ENCODE measurements around the gene HES3.

HES3 gene

DNA sequence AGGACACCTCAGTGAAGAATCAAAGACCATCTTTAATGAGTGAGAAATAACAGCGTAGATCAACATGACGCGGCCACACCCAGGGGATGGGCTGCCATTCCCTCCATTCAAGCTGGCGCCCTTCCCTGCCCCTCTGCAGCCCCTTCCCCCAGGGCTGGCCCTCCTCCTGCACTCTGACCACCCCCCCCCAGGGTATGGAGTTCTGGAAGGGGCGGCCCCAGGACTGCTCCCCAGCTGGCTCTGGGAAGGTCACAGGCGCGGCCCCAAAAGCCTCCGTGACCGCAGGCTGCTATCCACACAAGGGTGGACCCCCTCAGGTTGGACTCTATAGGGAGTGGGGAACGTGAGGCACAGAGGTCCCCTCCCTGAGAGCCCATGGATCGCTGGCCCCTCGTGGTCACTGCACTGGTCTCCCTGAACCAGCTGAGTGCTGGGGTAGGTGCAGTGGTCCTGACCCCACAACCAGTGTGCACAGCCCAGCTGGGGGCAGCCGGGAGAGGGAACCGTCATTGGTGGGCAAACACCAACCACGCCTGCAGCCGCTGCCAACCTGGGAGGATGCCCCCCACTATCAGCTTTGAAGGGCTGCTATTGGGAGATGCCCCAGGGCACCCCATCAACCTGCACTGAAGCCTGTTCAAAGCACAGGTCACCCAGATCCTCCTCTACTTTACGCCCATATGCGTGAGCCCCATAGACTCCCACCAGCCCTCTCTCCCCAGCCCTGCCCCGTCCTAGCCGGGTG is 33.0 kb downstream of the HES3 start:
- DNase-seq (ENCODE audit: low read depth in 2 of 3, low spot score in 1 of 3) = no peak

DNA sequence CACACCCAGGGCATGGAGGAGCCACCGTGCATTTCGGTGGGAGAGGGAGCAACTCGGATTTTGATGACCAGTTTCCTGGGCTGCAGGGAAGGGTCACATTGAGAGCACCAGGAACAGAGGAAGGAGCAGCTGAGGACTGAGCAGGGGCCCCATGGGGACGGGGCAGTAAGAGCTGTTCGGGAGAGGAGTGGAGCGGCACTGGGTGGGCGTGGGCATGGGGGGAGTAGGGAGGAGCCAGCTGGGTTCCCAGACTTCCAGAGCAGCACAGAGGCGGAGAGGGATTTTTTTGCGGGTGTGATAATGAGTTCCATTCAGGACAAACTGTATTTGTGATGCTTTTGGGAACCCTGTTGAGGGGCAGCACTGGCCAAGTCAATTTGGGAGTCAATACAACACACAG is 34.3 kb downstream of the HES3 start:
- no peak for DNase-seq (ENCODE audit: low read depth in 2 of 3, low spot score in 1 of 3)

DNA sequence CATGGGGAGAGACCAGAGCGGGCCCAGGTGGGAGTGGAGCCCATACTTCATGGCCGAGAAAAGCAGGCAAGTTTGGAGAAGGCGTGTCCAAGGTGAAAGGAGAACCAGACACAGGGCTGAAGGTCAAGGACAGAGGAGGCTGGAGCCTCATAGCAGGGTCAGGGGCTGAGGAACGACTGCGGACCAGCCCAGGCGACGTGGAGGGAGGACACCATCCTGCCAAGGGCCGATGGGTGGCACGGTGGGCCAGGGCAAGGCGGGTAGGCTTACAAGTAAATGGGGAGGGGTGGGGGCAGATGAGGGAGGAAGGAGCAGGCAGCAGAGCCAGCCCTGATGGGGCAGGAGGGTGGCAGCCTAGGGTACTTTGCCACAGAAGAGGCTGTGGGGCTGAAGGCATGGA is 35.1 kb downstream of the HES3 start:
- DNase-seq (ENCODE audit: low read depth in 2 of 3, low spot score in 1 of 3) = no peak

DNA sequence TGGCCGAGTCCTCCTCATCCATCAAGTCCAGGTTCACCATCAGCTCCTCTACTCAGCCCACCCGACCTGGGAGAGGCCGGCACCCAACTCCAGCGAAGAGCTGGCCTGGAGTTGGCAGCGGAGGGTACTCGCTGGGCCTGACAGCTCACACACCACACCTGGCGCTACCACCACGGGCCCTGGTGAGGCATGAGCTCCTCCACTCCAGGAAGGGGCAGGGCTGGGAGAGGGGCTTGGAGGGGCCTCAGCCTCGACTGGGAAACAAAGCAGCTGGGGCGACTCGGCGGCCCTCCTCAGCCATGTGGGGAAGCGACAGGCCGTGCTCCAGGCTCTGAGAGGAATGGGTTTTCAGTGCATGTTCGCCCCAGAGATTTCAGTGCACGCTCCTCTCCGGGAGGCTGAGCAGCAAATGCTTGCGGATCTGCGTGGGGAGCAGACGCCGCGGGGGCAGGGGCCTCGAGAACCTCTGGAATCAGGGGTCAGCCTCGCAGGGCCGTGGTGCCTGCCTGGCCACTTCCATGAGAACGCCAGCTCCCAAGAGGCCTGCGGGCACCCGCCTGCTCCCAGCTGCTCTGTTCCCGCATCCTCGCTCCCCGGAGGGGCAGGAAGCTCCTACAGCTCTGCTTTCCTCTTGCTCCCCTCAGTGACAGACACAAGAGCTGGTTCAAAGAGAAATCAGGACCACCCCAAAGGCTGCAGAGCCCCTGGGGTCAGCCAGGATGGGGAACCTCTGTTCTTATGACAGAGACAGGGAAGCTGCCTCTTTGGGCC is 35.8 kb downstream of the HES3 start:
- no peak for DNase-seq (ENCODE audit: low read depth in 2 of 3, low spot score in 1 of 3)

- DNase-seq (ENCODE audit: low read depth in 2 of 3, low spot score in 1 of 3) = no peak
These were observed 36.9 kb downstream of the HES3 start for GRCh38 chr1:6280761-6281451.

GRCh38 chr1:6281511-6282402 is 37.8 kb downstream of the HES3 start:
- no peak for DNase-seq (ENCODE audit: low read depth in 2 of 3, low spot score in 1 of 3)

- no peak for DNase-seq (ENCODE audit: low read depth in 2 of 3, low spot score in 1 of 3)
These were observed 38.7 kb downstream of the HES3 start for GRCh38 chr1:6282577-6283270.

DNA sequence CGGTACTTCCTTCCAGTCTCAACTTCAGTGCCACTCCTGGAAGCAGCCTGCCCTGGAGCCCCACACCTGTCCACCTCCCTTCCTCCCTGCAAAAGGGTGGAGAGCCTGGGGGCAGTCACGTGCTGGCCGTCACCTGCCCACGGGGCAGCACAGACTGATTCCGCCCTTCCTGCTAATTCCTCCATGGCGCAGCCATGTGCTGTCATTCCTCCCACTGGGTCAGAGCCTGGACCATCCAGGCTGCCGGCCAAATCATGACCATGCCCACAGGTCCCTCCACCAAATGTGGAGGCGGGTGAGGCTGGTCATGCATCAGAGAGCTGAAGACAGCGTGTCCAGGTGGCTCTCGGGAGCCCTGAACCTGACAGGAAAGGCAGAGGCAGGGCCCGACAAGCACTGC is 41.4 kb downstream of the HES3 start:
- DNase-seq (ENCODE audit: low read depth in 2 of 3, low spot score in 1 of 3) = no peak

DNA sequence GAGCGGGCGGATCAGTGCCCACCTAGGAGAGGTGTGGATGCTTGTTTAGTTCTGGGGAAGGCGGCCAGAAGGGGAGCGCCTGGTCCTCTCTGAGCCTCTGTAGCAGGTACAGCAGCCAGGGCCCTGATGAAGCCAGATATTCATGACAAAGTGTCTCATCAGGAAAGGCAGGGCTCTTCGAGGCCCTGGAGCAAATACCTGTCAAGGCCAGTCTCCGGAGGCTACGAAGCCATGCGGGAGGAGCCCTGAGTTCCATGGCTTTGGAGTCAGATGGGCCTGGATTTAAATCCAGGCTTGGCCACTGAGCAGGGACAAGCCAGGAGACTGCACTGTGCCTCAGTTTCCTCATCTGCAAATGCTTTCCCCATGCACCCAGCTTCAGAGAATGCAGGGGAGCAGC is 42.3 kb downstream of the HES3 start:
- DNase-seq (ENCODE audit: low read depth in 2 of 3, low spot score in 1 of 3) = no peak

GRCh38 chr1:6287029-6287428 is 43.0 kb downstream of the HES3 start:
- no peak for DNase-seq (ENCODE audit: low read depth in 2 of 3, low spot score in 1 of 3)

- no peak for DNase-seq (ENCODE audit: low read depth in 2 of 3, low spot score in 1 of 3)
These were observed 43.5 kb downstream of the HES3 start for GRCh38 chr1:6287431-6287886.

- DNase-seq (ENCODE audit: low read depth in 2 of 3, low spot score in 1 of 3) = no peak
These were observed 44.0 kb downstream of the HES3 start for GRCh38 chr1:6288026-6288425.

- no peak for DNase-seq (ENCODE audit: low read depth in 2 of 3, low spot score in 1 of 3)
These were observed 44.7 kb downstream of the HES3 start for GRCh38 chr1:6288665-6289064.

DNA sequence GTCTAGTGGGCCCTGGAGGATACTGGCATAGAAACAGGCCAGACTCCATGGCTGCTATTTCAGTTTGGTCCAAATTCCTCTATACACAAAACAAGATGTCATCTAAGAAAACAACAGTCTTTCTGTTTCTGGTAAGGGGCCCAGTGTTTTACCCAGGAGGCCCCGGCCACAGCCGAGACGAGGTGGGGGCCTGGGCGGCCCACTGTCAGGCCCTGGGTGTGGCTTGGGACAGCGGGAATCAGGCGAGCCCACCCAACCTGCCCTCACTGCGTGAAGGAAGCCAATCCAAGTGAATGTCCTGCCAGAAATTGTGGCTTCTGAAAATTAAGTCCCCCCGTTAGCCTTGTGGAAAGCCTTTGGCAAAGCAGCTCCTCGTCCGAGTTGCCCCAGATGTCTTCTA is 48.1 kb downstream of the HES3 start:
- DNase-seq (ENCODE audit: low read depth in 2 of 3, low spot score in 1 of 3) = no peak

GRCh38 chr1:6294080-6294889 is 50.3 kb downstream of the HES3 start:
- DNase-seq (ENCODE audit: low read depth in 2 of 3, low spot score in 1 of 3) = no peak

DNA sequence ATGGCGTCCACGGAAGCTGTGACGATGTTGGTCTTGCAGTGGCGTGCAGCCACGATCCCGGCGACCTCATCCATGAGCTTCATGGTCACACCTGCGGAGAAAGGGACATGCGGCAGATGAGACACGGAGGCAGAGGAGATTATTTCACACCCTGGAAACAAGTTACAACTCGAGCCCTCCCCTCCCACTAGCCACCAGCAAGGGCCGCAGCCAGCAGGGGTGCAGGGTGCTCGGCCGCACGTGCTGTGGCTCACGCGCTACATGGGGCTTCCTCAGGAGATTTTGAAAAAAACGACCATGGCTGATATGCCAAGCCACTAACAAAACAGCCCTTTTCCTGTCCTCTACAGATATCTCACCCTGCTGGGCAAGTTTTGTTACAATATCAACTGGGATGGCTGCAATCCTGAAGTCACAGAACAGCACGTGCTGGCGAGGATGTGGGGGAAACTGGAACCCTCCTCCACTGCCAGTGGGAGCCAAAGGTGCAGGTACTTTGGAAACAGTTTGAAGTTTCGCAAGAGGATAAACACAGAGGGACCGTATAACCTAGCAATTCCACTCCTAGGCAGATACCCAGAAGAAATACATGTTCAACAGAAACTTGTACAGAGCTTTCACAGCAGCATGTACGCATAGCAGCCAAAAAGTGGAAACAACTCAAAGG is 51.0 kb downstream of the HES3 start:
- no peak for DNase-seq (ENCODE audit: low read depth in 2 of 3, low spot score in 1 of 3)
